SK-N-SH (cell line): ENCODE results near the gene GPR32. TPM values are rescaled to one million over a fixed set of nuclear protein-coding genes. Genes with fewer than 3 reads are reported as not detected.
"Not testable (repeated sequence)": the region's sequence is repeated elsewhere in the genome, so short reads cannot be mapped to it uniquely, and the experiment has no call there.

Source experiments
- CTCF ChIA-PET: fragments of 300-600, 350-600 bp; formaldehyde crosslinking; extraction: SDS; loops from one replicate; lab custom pipeline; 2021; lab: Yijun Ruan, JAX
- POLR2A ChIA-PET: fragments of 350-600 bp; sonication (Branson Sonifier 250); formaldehyde crosslinking; extraction: SDS; loops from one replicate; lab custom pipeline; 2020; ENCODE audit warnings: antibody characterized with exemption, inconsistent platforms; lab: Yijun Ruan, JAX
- DNase-seq: peaks from one replicate; pipeline ENCODE4 v3.0.0; 2012
- H2AFZ ChIP-seq: fragments of 200-600 bp; sonication (generic); 2 replicates; pipeline ENCODE4 v1.8.1; 2016; ENCODE audit warnings: antibody characterized with exemption, mild to moderate bottlenecking, low read depth
- H3F3A ChIP-seq: fragments of 200-600 bp; sonication (generic); replicated peaks from 2 replicates; pipeline ENCODE3; 2016; ENCODE audit warnings: antibody characterized with exemption, mild to moderate bottlenecking; ENCODE audit not compliant: insufficient read depth
- H3K27ac ChIP-seq, 2 experiments: fragments of 200-500 bp in 1 of 2; fragments of 200-600 bp in 1 of 2; sonication (Bioruptor generic) in 1 of 2; sonication (generic), shearing (Covaris generic) in 1 of 2; 2 replicates each; pipeline versions ENCODE4 v1.5.1 to v1.6.1; 2014 to 2016; ENCODE audit warnings: low read depth in 2 of 2, inconsistent platforms in 1 of 2, low read length in 1 of 2, mild to moderate bottlenecking in 1 of 2, mixed read lengths in 1 of 2
- H3K27me3 ChIP-seq: fragments of 200-600 bp; sonication (generic), shearing (Covaris generic); 2 replicates; pipeline ENCODE4 v1.6.1; 2016; ENCODE audit warnings: mixed run types; ENCODE audit not compliant: insufficient read depth
- H3K36me3 ChIP-seq, 2 experiments: fragments of 200-500 bp in 1 of 2; fragments of 200-600 bp in 1 of 2; sonication (Bioruptor generic) in 1 of 2; sonication (generic) in 1 of 2; replicated peaks in 1 of 2; 2 replicates each; pipeline versions ENCODE3 to v1.5.1; 2014 to 2016; ENCODE audit warnings: low read length in 1 of 2, mild to moderate bottlenecking in 1 of 2; ENCODE audit not compliant: insufficient read depth in 2 of 2, control insufficient read depth in 1 of 2
- H3K4me1 ChIP-seq, 2 experiments: fragments of 200-500 bp in 1 of 2; fragments of 200-600 bp in 1 of 2; sonication (Bioruptor generic) in 1 of 2; sonication (generic), shearing (Covaris generic) in 1 of 2; 2 replicates each; pipeline versions ENCODE4 v1.5.1 to v1.6.1; 2014 to 2016; ENCODE audit warnings: low read depth in 1 of 2, low read length in 1 of 2, mixed run types in 1 of 2; ENCODE audit not compliant: insufficient read depth in 2 of 2, control insufficient read depth in 1 of 2
- H3K4me2 ChIP-seq: fragments of 200-600 bp; sonication (generic), shearing (Covaris generic); 2 replicates; pipeline ENCODE4 v1.6.1; 2017; ENCODE audit warnings: mixed run types
- H3K4me3 ChIP-seq, 2 experiments: fragments of 200-500 bp in 1 of 2; fragments of 200-600 bp in 1 of 2; sonication (Bioruptor generic) in 1 of 2; sonication (generic), shearing (Covaris generic) in 1 of 2; 2 replicates each; pipeline versions ENCODE4 v1.5.1 to v1.8.1; 2014 to 2016; ENCODE audit warnings: low read depth in 2 of 2, inconsistent platforms in 1 of 2, low read length in 1 of 2, mild to moderate bottlenecking in 1 of 2, mixed read lengths in 1 of 2, moderate library complexity in 1 of 2
- H3K79me2 ChIP-seq: fragments of 200-600 bp; sonication (generic); 2 replicates; pipeline ENCODE4 v1.8.1; 2017; ENCODE audit warnings: mild to moderate bottlenecking; ENCODE audit not compliant: insufficient read depth
- H3K9ac ChIP-seq: fragments of 200-600 bp; sonication (generic); 2 replicates; pipeline ENCODE4 v1.6.1; 2017; ENCODE audit warnings: mixed run types
- H3K9me2 ChIP-seq: fragments of 200-600 bp; sonication (generic); 2 replicates; pipeline ENCODE4 v1.6.1; 2017; ENCODE audit warnings: mixed run types
- H3K9me3 ChIP-seq: fragments of 200-600 bp; sonication (generic); 2 replicates; pipeline ENCODE4 v1.6.1; 2017; ENCODE audit warnings: mixed run types, mild to moderate bottlenecking, moderate library complexity
- H4K20me1 ChIP-seq: fragments of 200-600 bp; sonication (generic); 2 replicates; pipeline ENCODE4 v1.6.1; 2017; ENCODE audit warnings: mild to moderate bottlenecking, mixed run types; ENCODE audit not compliant: insufficient read depth
- CHD2 ChIP-seq: fragments of 150-350 bp; IDR thresholded peaks from 2 replicates; pipeline ENCODE4 v1.6.1; 2018; ENCODE audit warnings: low read length; ENCODE audit not compliant: partially characterized antibody
- EZH2phosphoT487 ChIP-seq: fragments of 200-600 bp; sonication (generic); IDR thresholded peaks from 2 replicates; pipeline ENCODE4 v1.6.1; 2017; ENCODE audit warnings: low read depth, mixed run types, mild to moderate bottlenecking, antibody characterized with exemption, moderate library complexity, borderline replicate concordance
- FOSL2 ChIP-seq: IDR thresholded peaks from 2 replicates; pipeline ENCODE4 v1.4.0; 2012; ENCODE audit warnings: low read depth, mild to moderate bottlenecking, moderate library complexity, borderline replicate concordance
- FOXJ3 ChIP-seq: sonication (generic); formaldehyde crosslinking; IDR thresholded peaks from 2 replicates; pipeline ENCODE4 v1.5.1; 2020; ENCODE audit warnings: mild to moderate bottlenecking, missing genetic modification reagents
- GABPA ChIP-seq: IDR thresholded peaks from 2 replicates; pipeline ENCODE4 v1.4.0; 2012; ENCODE audit warnings: low read depth, mild to moderate bottlenecking
- GATA2 ChIP-seq: sonication (generic); formaldehyde crosslinking; IDR thresholded peaks from 2 replicates; pipeline ENCODE4 v1.5.0; 2020; ENCODE audit warnings: mild to moderate bottlenecking, missing genetic modification reagents
- JUND ChIP-seq: IDR thresholded peaks from 2 replicates; pipeline ENCODE4 v1.4.0; 2012
- MEF2A ChIP-seq: IDR thresholded peaks from 2 replicates; pipeline ENCODE4 v1.4.0; 2012; ENCODE audit warnings: low read depth, borderline replicate concordance
- NFIC ChIP-seq: IDR thresholded peaks from 2 replicates; pipeline ENCODE4 v1.4.0; 2012; ENCODE audit warnings: borderline replicate concordance
- NRF1 ChIP-seq: IDR thresholded peaks from 2 replicates; pipeline ENCODE4 v1.6.1; 2012; ENCODE audit warnings: low read depth, mild to moderate bottlenecking, low read length
- PBX3 ChIP-seq: IDR thresholded peaks from 2 replicates; pipeline ENCODE4; 2012
- POLR2AphosphoS5 ChIP-seq: IDR thresholded peaks from 2 replicates; pipeline ENCODE4 v1.6.1; 2012; ENCODE audit warnings: low read depth, low read length
- RCOR1 ChIP-seq: fragments of 150-350 bp; IDR thresholded peaks from 2 replicates; pipeline ENCODE4 v1.6.1; 2017; ENCODE audit warnings: antibody characterized with exemption, low read length
- RFX5 ChIP-seq: IDR thresholded peaks from 2 replicates; pipeline ENCODE4 v1.6.1; 2012; ENCODE audit warnings: mild to moderate bottlenecking, improper control_type of control experiment, low read length
- TEAD4 ChIP-seq: IDR thresholded peaks from 2 replicates; pipeline ENCODE4 v1.4.0; 2012; ENCODE audit warnings: mild to moderate bottlenecking, borderline replicate concordance; ENCODE audit not compliant: insufficient read depth
- USF1 ChIP-seq: IDR thresholded peaks from 2 replicates; pipeline ENCODE4 v1.4.0; 2012; ENCODE audit warnings: low read depth, borderline replicate concordance
- USF2 ChIP-seq: fragments of 150-350 bp; IDR thresholded peaks from 2 replicates; pipeline ENCODE4 v1.6.1; 2017; ENCODE audit warnings: antibody characterized with exemption, low read length, low read depth, borderline replicate concordance
- YY1 ChIP-seq: IDR thresholded peaks from 2 replicates; pipeline ENCODE4 v1.4.0; 2012; ENCODE audit warnings: low read depth, mild to moderate bottlenecking
- WGBS: methylation state at CpG from one replicate; pipeline ENCODE4 v1.1.6; 2017; ENCODE audit warnings: low lambda C conversion rate; 5-methylcytosine and 5-hydroxymethylcytosine counted together
- polyA plus RNA-seq, 3 experiments: library from polyadenylated mRNA; depleted of rRNA; stranded (reverse); fragments of >200 nt; gene quantifications; 2 replicates each; pipeline ENCODE4 v1.2.3, GENCODE V29; 2012
- TF ChIP-seq, protein P1 (sequence below): fragments of 150-350 bp; IDR thresholded peaks from 2 replicates; pipeline ENCODE4 v1.6.1; 2016; ENCODE audit warnings: mild to moderate bottlenecking, low read depth, low read length

GPR32 gene
- polyA plus RNA-seq, 1 of the 3 experiments (the other 2 are of a cell fraction): not detected

DNA sequence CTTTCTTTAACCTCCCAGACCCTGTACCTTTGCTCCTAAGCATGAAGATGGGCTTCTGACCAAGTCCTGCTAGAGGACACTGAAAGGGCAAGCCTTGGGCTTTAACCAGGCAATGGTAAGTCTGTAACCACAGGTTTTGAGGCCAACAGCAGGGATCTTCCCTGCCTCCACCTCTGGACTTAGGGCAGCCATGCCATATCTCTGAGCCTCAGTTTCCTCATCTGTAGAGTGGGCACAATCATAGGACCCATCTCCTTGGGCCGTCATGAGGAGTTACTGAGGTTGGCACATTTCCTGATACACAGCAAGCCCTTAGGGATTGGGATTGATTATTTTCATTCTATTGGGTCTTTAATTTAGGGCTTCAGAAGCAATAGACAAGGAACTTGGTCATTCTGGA lies 38.6 kb downstream of the GPR32 start:
- Histone ChIP-seq H3K4me2 (no peak overlapping the region), H4K20me1 (no peaks in the 10 kb centered on the region), H3K79me2 (peaks cover 5% of the 10 kb centered on the region), H3K9me3 (no peaks in the 10 kb centered on the region), H3K9ac (no peak overlapping the region), H3K27me3 (no peaks in the 10 kb centered on the region; the same call in 1 of the 2 replicates), H3K4me3 (no peak overlapping the region), H2AFZ (no peak overlapping the region), H3K36me3 (no peaks in the 10 kb centered on the region), H3K27ac (no peak overlapping the region), H3F3A (no peaks in the 10 kb centered on the region), H3K9me2 (no peaks in the 10 kb centered on the region), H3K4me1 (no peaks in the 10 kb centered on the region)
- CTCF ChIA-PET: interaction anchor here (0.8 kb wide), 1 partner anchor 8 kb away, joined by 3 read pairs; no protein-coding TSS in a partner anchor
- DNase-seq: no peak
- 0% methylated on average over 1 of the region's 1 CpG for WGBS
- POLR2A ChIA-PET: no interaction called here
- no peak for TF ChIP-seq POLR2AphosphoS5
- no peak for TF ChIP-seq JUND
- TF ChIP-seq USF2: no peak
- TF ChIP-seq MEF2A: no peak
- no peak for TF ChIP-seq YY1
- no peak for TF ChIP-seq GABPA
- TF ChIP-seq TEAD4: no peak
- TF ChIP-seq RCOR1: no peak
- no peak for TF ChIP-seq USF1
- TF ChIP-seq EZH2phosphoT487: no peak
- TF ChIP-seq FOSL2: no peak
- TF ChIP-seq RFX5: no peak
- TF ChIP-seq PBX3: no peak
- no peak for TF ChIP-seq NFIC
- TF ChIP-seq FOXJ3 (CRISPR knock-in tag): no peak
- TF ChIP-seq CHD2: no peak
- TF ChIP-seq GATA2 (CRISPR knock-in tag): no peak
- TF ChIP-seq, protein P1, sequence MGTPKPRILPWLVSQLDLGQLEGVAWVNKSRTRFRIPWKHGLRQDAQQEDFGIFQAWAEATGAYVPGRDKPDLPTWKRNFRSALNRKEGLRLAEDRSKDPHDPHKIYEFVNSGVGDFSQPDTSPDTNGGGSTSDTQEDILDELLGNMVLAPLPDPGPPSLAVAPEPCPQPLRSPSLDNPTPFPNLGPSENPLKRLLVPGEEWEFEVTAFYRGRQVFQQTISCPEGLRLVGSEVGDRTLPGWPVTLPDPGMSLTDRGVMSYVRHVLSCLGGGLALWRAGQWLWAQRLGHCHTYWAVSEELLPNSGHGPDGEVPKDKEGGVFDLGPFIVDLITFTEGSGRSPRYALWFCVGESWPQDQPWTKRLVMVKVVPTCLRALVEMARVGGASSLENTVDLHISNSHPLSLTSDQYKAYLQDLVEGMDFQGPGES: no peak
- no peak for TF ChIP-seq NRF1

GRCh38 chr19:50811622-50812238 lies 41.5 kb downstream of the GPR32 start:
- POLR2A ChIA-PET, H3K27ac ChIP-seq, H3K4me2 ChIP-seq, H3K9ac ChIP-seq, H3K4me1 ChIP-seq, H3K36me3 ChIP-seq, H2AFZ ChIP-seq, H3K27me3 ChIP-seq, H3F3A ChIP-seq, DNase-seq, H3K9me3 ChIP-seq, H4K20me1 ChIP-seq, H3K79me2 ChIP-seq, H3K9me2 ChIP-seq, CTCF ChIA-PET, H3K4me3 ChIP-seq: not testable (repeated sequence)
- WGBS: 0% methylated on average over 3 of the region's 3 CpGs
